Activated CD8-positive, alpha-beta T cell treated with anti-CD3 and anti-CD28 coated beads for 36 hours (primary cell): Measurements from ENCODE around the gene F2RL3. TPM values are rescaled to one million over a fixed set of nuclear protein-coding genes. Genes with fewer than 3 reads are reported as not detected.

Experiments used
- ATAC-seq: fragments of 200-7000 bp; cut with Tn5 transposase; one replicate; pipeline ENCODE4 v1.10.0; 2021; ENCODE audit warnings: mild to moderate bottlenecking, moderate library complexity
- CTCF ChIA-PET: fragments of 350-600 bp; sonication (Branson Sonifier 250); formaldehyde crosslinking; loops from one replicate; lab custom pipeline; 2021; ENCODE audit warnings: antibody characterized with exemption; lab: Charles Lee
- POLR2A ChIA-PET: fragments of 350-600 bp; sonication (Branson Sonifier 250); formaldehyde crosslinking; loops from one replicate; lab custom pipeline; 2021; ENCODE audit warnings: antibody characterized with exemption; lab: Charles Lee
- DNase-seq: peaks from one replicate; pipeline ENCODE4 v3.0.0-alpha.2; 2020
- H3K27ac Mint-ChIP-seq: one replicate; pipeline ENCODE4 v1.8.0; 2021; ENCODE audit warnings: mild to moderate bottlenecking, mixed read lengths
- H3K27me3 Mint-ChIP-seq: one replicate; pipeline ENCODE4 v1.8.0; 2021; ENCODE audit warnings: mixed read lengths
- H3K36me3 Mint-ChIP-seq: one replicate; pipeline ENCODE4 v1.8.0; 2021; ENCODE audit warnings: low read depth, mixed read lengths
- H3K4me1 Mint-ChIP-seq: one replicate; pipeline ENCODE4 v1.8.0; 2021; ENCODE audit warnings: low read depth, mixed read lengths
- H3K4me3 Mint-ChIP-seq: one replicate; pipeline ENCODE4 v1.8.0; 2021; ENCODE audit warnings: mild to moderate bottlenecking, moderate library complexity, mixed read lengths
- H3K9me3 Mint-ChIP-seq: one replicate; pipeline ENCODE4 v1.8.0; 2021; ENCODE audit warnings: mixed read lengths
- intact Hi-C: fragments of 100-400 bp; cut with micrococcal nuclease; formaldehyde crosslinking; loops from one replicate; pipeline ENCODE4 v1.10.0; 2022
- total RNA-seq, 2 experiments: library from RNA; stranded (reverse); gene quantifications; one replicate each; pipeline ENCODE4 v1.2.3, GENCODE V29; 2021
- TF ChIP-seq, protein P1 (sequence below): fragments of 200-600 bp; IDR thresholded peaks from one replicate; pipeline ENCODE4 v1.8.0; 2022; ENCODE audit warnings: antibody characterized with exemption, mild to moderate bottlenecking

Gene F2RL3
- total RNA-seq, 2 experiments from 2014 or later, result not detected

DNA sequence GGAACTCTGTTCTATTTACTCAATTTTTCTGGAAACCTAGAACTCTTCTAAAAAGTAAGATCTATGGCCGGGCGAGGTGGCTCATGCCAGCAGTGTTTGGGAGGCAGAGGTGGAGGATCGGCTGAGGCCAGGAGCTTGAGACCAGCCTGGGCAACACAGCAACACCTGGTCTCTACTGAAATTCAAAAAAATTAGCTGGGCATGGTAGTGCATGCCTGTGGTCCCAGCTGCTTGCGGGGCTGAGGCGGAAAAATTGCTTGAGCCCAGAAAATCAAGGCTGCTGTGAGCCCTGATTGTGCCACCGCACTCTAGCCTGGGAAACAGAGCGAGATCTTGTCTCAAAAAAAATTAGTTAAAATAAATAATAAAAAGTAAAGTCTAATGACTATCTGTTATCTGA lies 28.6 kb downstream of the F2RL3 start:
- TF ChIP-seq, protein P1, sequence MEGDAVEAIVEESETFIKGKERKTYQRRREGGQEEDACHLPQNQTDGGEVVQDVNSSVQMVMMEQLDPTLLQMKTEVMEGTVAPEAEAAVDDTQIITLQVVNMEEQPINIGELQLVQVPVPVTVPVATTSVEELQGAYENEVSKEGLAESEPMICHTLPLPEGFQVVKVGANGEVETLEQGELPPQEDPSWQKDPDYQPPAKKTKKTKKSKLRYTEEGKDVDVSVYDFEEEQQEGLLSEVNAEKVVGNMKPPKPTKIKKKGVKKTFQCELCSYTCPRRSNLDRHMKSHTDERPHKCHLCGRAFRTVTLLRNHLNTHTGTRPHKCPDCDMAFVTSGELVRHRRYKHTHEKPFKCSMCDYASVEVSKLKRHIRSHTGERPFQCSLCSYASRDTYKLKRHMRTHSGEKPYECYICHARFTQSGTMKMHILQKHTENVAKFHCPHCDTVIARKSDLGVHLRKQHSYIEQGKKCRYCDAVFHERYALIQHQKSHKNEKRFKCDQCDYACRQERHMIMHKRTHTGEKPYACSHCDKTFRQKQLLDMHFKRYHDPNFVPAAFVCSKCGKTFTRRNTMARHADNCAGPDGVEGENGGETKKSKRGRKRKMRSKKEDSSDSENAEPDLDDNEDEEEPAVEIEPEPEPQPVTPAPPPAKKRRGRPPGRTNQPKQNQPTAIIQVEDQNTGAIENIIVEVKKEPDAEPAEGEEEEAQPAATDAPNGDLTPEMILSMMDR, result no peak
- H3K27ac Mint-ChIP-seq, result no peak overlapping the region
- intact Hi-C loops, result no loop called here

DNA sequence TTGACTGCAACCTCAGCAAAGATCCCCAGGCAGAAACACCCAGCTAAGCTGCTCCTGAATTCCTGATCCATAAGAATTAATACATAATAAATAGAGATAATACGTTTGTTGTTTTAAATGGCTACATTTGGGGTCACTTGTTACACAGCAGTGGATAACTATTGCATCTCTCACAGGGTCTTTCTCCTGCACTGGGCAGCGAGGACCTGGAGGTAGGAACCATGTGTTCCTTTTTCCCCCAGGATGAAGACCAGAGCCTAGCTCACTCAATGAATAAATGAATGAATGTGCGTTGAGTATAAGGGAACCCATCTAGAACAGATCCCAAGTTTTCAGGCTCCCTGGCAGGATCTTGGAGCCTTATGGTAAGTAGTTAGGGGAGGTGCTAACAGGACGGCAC lies 30.7 kb downstream of the F2RL3 start:
- Mint-ChIP-seq H3K4me1 (no peaks in the 10 kb centered on the region), H3K9me3 (peaks cover 7% of the 10 kb centered on the region), H3K27me3 (peaks cover 3% of the 10 kb centered on the region), H3K36me3 (no peaks in the 10 kb centered on the region), H3K27ac (no peak overlapping the region), H3K4me3 (no peak overlapping the region)
- no peak for DNase-seq
- intact Hi-C loops, result no loop called here
- TF ChIP-seq, protein P1, result no peak
- POLR2A ChIA-PET, result no interaction called here
- ATAC-seq, result no peak
- CTCF ChIA-PET, result no interaction called here

More for the DNA sequence above, 28.6 kb downstream of the F2RL3 start:
- peaks cover 18% of the 10 kb centered on the region for H3K9me3 Mint-ChIP-seq
- DNase-seq (no peak), ATAC-seq (no peak)
- no peaks in the 10 kb centered on the region for H3K36me3 Mint-ChIP-seq
- H3K4me1 Mint-ChIP-seq, result no peaks in the 10 kb centered on the region
- ChIA-PET POLR2A (no interaction called here), CTCF (no interaction called here)
- H3K27me3 Mint-ChIP-seq, result peaks cover 3% of the 10 kb centered on the region
- H3K4me3 Mint-ChIP-seq, result no peak overlapping the region

DNA sequence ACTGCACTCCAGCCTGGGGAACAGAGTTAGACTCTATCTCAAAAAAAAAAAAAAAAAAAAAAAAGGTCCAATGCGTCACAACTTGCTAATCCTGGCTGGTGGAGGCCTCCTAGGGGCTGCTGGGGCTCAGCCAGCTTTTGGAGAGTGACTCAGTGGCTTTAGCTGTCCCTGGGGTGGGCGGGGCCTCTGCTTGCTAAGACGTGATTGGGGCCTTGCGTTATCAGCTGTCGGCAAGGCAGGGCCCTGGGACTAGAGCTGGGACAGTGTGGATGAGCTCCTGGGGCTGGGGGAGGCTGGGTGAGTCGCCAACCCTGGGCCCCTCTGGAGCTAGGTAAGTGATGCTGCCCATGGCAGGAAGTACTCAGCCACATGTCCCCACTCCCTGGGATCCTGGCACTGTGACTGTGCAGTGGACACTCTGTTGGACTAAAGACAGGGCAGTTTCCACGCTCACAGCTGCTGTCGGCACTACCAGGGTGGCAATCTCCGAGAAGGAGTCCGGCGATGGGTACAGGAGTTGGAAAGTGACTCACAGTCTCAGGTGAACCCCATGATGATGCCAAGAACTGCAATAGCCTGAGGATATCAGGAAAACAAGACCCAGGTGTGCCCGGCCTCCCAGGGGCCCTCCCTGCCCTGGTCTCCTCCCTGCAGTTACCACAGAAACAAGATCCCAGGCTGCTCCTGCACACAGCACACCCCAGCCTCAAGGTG lies 32.2 kb downstream of the F2RL3 start:
- DNase-seq (no peak), ATAC-seq (no peak)
- Mint-ChIP-seq H3K36me3 (no peaks in the 10 kb centered on the region), H3K27ac (no peak overlapping the region), H3K4me1 (no peaks in the 10 kb centered on the region), H3K4me3 (no peak overlapping the region), H3K9me3 (peaks cover 7% of the 10 kb centered on the region), H3K27me3 (peaks cover 3% of the 10 kb centered on the region)
- TF ChIP-seq, protein P1, result no peak
- POLR2A ChIA-PET, result no interaction called here
- CTCF ChIA-PET, result no interaction called here
- intact Hi-C loops, result no loop called here

DNA sequence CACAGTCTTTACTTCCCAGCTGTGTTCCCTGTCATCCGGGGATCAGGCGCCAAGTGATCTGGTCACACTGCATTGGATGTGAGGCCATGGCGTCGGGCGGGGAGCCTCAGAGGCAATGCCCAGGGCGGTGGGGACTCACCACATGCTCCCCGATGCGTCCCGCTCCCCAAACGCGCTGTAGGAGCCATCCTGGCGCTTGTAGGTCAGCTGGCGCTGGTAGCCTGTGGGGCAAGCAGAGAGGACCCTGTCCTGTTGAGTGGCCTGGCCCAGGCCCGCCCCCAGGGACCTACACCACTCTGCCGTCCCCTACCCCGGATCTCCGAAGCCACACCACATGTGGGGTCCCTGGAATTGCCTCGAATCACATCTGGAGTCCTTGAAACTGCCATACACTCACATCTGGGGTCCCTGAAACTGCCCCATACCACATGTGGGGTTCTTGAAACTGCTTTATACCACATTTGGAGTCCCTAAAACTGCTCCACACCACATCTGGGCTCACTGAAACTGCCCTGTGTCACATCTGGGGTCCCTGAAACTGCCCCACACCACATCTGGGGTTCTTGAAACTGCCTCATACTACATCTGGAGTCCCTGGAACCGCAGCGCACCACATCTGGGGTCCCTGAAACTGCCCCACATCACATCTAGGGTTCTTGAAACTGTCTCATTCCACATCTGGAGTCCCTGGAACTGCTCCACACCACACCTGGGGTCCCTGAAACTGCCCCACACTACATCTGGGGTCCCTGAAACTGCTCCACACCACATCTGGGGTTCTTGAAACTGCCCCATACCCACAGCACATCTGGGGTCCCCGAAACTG lies 33.2 kb downstream of the F2RL3 start:
- POLR2A ChIA-PET, result no interaction called here
- no peak overlapping the region for H3K27ac Mint-ChIP-seq
- TF ChIP-seq, protein P1, result no peak
- intact Hi-C loops, result no loop called here
- CTCF ChIA-PET, result no interaction called here
- no peaks in the 10 kb centered on the region for H3K4me1 Mint-ChIP-seq
- H3K27me3 Mint-ChIP-seq, result peaks cover 3% of the 10 kb centered on the region
- DNase-seq, result no peak
- H3K36me3 Mint-ChIP-seq, result peaks cover 4% of the 10 kb centered on the region
- H3K4me3 Mint-ChIP-seq, result no peak overlapping the region
- ATAC-seq, result no peak
- H3K9me3 Mint-ChIP-seq, result peaks cover 12% of the 10 kb centered on the region

DNA sequence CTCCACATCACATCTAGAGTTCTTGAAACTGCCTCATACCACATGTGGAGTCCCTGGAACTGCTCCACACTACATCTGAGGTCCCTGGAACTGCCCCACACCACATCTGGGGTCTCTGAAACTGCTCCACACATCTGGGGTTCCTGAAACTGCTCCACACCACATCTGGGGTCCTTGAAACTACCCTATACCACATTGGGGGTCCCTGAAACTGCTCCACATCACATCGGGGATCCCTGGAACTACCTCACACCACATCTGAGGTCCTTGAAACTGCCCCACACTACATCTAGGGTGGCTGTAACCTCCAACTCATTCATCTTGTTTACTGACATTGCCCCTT lies 33.8 kb downstream of the F2RL3 start:
- TF ChIP-seq, protein P1, result no peak
- POLR2A ChIA-PET, result no interaction called here
- Mint-ChIP-seq H3K4me1 (no peaks in the 10 kb centered on the region), H3K9me3 (peaks cover 12% of the 10 kb centered on the region), H3K4me3 (no peak overlapping the region), H3K27me3 (peaks cover 1% of the 10 kb centered on the region), H3K36me3 (peaks cover 4% of the 10 kb centered on the region), H3K27ac (no peak overlapping the region)
- DNase-seq (no peak), ATAC-seq (no peak)
- CTCF ChIA-PET, result no interaction called here
- intact Hi-C loops, result no loop called here
